ENCODE measurements around the gene INVS.

DNA sequence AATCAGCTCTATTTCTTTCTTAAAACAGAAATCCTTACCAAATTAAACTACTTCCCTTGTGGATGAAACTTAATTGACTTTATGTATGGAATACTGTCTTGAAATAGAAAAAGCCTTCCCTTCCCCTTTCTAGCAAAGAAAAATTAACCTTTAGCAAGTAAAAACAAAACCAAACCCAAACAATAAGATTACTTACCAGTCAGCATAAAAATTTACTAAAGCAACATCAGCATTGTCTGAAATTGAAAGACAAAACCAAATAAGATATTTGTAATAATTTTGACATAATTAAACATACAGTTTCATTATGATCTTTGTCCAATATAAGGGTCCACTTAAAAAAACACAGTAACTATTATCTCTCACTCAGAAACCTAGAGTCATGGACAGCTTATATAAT, 41.4 kb upstream of the INVS start:
- TF ChIP-seq, protein P1, sequence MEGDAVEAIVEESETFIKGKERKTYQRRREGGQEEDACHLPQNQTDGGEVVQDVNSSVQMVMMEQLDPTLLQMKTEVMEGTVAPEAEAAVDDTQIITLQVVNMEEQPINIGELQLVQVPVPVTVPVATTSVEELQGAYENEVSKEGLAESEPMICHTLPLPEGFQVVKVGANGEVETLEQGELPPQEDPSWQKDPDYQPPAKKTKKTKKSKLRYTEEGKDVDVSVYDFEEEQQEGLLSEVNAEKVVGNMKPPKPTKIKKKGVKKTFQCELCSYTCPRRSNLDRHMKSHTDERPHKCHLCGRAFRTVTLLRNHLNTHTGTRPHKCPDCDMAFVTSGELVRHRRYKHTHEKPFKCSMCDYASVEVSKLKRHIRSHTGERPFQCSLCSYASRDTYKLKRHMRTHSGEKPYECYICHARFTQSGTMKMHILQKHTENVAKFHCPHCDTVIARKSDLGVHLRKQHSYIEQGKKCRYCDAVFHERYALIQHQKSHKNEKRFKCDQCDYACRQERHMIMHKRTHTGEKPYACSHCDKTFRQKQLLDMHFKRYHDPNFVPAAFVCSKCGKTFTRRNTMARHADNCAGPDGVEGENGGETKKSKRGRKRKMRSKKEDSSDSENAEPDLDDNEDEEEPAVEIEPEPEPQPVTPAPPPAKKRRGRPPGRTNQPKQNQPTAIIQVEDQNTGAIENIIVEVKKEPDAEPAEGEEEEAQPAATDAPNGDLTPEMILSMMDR (IDR thresholded peaks at IDR 0.05 in 4 of 5, conservative IDR thresholded peaks at IDR 0.05 in 1 of 5) = no peak
- no peak for TF ChIP-seq POLR2A (IDR thresholded peaks at IDR 0.05)
